Coronary artery (tissue), 2 donors: Measurements from ENCODE around the gene ARAF.
A peak's percentile ranks its signal among the peaks of the same experiment; 100 is the strongest.

Source experiments
- DNase-seq: peaks from one replicate; pipeline ENCODE4 v3.0.0-alpha.2; 2017; ENCODE audit warnings: low spot score
- H3K27ac ChIP-seq, 2 donors: fragments of 200-600 bp; sonication (generic); one replicate each; pipeline ENCODE4 v1.5.1; 2016 to 2019
- H3K4me3 ChIP-seq: fragments of 200-600 bp; sonication (generic); 2 replicates; pipeline ENCODE4 v1.5.1; 2016; ENCODE audit warnings: mild to moderate bottlenecking, moderate library complexity
- CTCF ChIP-seq: fragments of 200-600 bp; sonication (generic); IDR thresholded peaks from one replicate; pipeline ENCODE4 v1.5.1; 2019; ENCODE audit warnings: antibody characterized with exemption

ARAF gene

GRCh38 chrX:47586043-47586787, 25.2 kb downstream of the ARAF start:
- DNase-seq: peak; percentile 64
- H3K27ac ChIP-seq: peak overlapping the region in 1 of 2 donors; percentile 93
- no peak for TF ChIP-seq CTCF
- peak overlapping the region; percentile 83 for H3K4me3 ChIP-seq

- Histone ChIP-seq H3K27ac (peak overlapping the region in 1 of 2 donors; percentile 10), H3K4me3 (no peak overlapping the region)
- TF ChIP-seq CTCF: no peak
- peak; percentile 55 for DNase-seq
Measured at GRCh38 chrX:47587091-47587891, 26.3 kb downstream of the ARAF start.

- no peak overlapping the region for H3K27ac ChIP-seq
- DNase-seq: peak; percentile 63
- H3K4me3 ChIP-seq: no peak overlapping the region
- no peak for TF ChIP-seq CTCF
Measured at GRCh38 chrX:47587906-47588735, 27.1 kb downstream of the ARAF start.

GRCh38 chrX:47590984-47591383, 30.0 kb downstream of the ARAF start:
- no peak overlapping the region for H3K4me3 ChIP-seq
- no peak for DNase-seq
- H3K27ac ChIP-seq: no peak overlapping the region
- no peak for TF ChIP-seq CTCF

- Histone ChIP-seq H3K4me3 (no peak overlapping the region), H3K27ac (no peak overlapping the region)
- no peak for DNase-seq
- no peak for TF ChIP-seq CTCF
Measured at GRCh38 chrX:47593522-47593921, 32.5 kb downstream of the ARAF start.

- no peak for TF ChIP-seq CTCF
- Histone ChIP-seq H3K27ac (peak overlapping the region in 1 of 2 donors; percentile 61), H3K4me3 (no peak overlapping the region)
- DNase-seq: peak; percentile 50
Measured at GRCh38 chrX:47595716-47596251, 34.8 kb downstream of the ARAF start.
